ENCODE data around the gene DBP.

GRCh38 chr19:48645620-48646000 is 8.4 kb upstream of the DBP start:
- TF ChIP-seq RAD21 (IDR thresholded peaks at IDR 0.05; ENCODE audit: low read depth) = no peak
- no peak; the same call in 1 of the 2 replicates for TF ChIP-seq TCF12 (IDR thresholded peaks at IDR 0.05; ENCODE audit: low read depth)
- TF ChIP-seq YY1 (IDR thresholded peaks at IDR 0.05; ENCODE audit: low read depth) = no peak
- no peak for TF ChIP-seq CEBPB (IDR thresholded peaks at IDR 0.05)
- no peak for TF ChIP-seq EP300 (IDR thresholded peaks at IDR 0.05; ENCODE audit: borderline replicate concordance)
- no peak for TF ChIP-seq TAF1 (IDR thresholded peaks at IDR 0.05; ENCODE audit: low read depth)
- no peak; the same call in 1 of the 2 replicates for TF ChIP-seq MAX (IDR thresholded peaks at IDR 0.05)
- no peak for TF ChIP-seq USF1 (IDR thresholded peaks at IDR 0.05)
- no peak for TF ChIP-seq FOXM1 (IDR thresholded peaks at IDR 0.05; ENCODE audit: borderline replicate concordance, low read depth)
- TF ChIP-seq NFIC (IDR thresholded peaks at IDR 0.05) = no peak
- TF ChIP-seq REST (IDR thresholded peaks at IDR 0.05; ENCODE audit: low read depth) = no peak
- no peak for TF ChIP-seq ZBTB7A (IDR thresholded peaks at IDR 0.05; ENCODE audit: low read depth)
- no peak for TF ChIP-seq CREB1 (IDR thresholded peaks at IDR 0.05; ENCODE audit: low read depth)

Data from Ishikawa (cell line).